ENCODE measurements around the gene COX5B.
A peak's percentile ranks its signal among the peaks of the same experiment; 100 is the strongest.
"Not testable (repeated sequence)": the region's sequence is repeated elsewhere in the genome, so short reads cannot be mapped to it uniquely, and the experiment has no call there.

COX5B gene

DNA sequence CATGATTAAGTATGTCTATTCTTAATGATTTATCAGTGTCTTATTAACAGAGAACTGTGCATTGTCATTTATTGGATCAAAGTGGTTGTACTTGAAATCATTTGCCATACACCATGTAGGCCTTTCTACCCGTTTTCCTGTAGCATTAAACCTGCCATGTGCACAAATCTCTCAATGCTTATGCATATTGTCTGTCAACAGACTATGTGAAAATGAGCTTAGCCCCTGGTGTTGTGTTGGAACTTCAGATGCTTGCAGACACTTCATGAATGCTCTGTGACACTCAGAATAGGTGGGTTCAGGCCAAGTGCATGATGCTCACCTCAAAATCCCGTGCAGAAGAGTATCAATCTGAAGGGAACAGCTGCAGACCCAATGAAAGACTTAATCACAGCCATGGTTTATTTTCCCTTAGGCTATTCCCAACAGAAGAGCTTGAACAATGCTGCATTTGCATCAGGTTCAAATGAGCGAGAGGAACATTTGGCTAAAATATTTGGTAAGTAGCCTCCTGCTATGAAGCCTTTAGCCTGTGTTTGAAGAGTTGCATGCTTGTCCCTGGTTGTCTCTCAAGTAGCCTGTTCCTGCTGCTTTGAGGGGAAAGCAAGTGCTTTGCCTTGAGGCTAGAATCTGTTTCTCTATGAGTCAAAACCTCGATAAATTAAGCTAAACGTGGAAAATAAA, 29.7 kb downstream of the COX5B start:
- no peak for DNase-seq

DNA sequence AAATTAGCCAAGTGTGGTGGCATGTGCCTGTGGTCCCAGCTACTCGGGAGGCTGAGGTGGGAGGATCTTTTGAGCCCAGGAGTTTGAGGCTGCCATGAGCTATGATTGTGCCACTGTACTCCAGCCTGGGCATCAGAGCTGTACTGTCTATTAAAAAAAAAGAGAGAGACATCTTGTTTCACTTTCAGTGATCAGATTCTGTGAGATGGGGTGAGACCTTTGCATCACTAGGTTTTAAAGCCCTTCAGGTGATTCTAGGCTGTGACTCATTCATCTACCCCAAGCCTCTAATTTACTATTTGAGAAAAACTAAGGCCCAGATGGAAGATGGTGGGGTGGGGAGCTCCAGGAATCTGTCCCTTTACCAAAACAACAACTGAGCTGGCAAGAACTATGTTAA, 30.8 kb downstream of the COX5B start:
- DNase-seq = no peak

DNA sequence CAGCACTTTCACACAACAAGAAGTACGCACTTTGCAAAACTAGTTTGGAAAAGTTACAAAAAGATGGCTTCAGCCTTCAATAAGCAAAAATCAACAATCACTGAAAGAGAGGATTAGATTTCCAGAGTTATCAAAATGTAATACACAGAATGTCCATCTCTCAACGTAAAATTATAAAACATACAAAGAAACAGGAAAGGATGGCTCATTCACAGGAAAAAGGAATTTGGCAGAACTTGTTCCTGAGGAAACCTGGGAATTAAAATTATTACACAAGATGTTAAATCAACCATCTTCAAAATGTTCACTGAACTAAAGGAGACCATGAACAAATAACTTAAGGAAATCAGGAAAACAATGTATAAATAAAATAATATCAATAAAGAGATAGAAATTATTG, 31.6 kb downstream of the COX5B start:
- DNase-seq = no peak

DNA sequence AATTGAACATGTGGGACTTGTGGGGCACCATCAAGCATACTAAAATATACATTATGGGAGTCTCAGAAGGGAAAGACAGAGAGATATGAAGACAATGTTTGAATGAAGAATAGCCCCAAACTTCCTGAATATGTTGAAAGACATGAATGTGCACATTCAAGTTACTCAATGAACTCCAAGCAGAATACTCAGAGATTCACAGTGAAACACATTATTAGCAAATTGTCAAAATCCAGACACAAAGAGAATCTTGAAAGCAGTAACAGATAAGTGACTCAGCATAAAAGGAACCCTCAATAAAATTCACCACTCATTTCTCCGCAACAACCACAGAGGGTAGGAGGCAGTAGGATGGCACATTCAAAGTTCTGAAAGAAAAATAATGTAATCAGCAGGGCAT, 32.4 kb downstream of the COX5B start:
- DNase-seq = no peak

DNA sequence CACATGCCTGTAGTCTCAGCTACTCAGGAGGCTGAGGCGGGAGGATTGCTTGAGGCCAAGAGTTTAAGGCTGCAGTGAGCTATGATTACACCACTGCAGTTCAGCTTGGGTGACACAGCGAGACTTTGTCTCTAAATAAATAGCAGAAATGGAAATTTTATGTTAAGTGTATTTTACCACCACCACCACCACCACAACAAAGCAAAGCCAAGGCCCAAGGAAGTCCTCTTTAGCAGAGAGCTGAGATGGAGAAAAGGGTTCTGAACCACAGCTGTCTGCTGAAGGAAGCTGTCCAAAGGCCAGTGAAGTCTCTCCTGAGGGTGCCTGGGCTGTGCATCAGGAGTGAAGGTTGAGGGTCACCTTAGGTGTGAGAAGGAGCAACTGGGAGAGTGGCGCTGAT, 41.4 kb downstream of the COX5B start:
- not testable (repeated sequence) for DNase-seq

DNA sequence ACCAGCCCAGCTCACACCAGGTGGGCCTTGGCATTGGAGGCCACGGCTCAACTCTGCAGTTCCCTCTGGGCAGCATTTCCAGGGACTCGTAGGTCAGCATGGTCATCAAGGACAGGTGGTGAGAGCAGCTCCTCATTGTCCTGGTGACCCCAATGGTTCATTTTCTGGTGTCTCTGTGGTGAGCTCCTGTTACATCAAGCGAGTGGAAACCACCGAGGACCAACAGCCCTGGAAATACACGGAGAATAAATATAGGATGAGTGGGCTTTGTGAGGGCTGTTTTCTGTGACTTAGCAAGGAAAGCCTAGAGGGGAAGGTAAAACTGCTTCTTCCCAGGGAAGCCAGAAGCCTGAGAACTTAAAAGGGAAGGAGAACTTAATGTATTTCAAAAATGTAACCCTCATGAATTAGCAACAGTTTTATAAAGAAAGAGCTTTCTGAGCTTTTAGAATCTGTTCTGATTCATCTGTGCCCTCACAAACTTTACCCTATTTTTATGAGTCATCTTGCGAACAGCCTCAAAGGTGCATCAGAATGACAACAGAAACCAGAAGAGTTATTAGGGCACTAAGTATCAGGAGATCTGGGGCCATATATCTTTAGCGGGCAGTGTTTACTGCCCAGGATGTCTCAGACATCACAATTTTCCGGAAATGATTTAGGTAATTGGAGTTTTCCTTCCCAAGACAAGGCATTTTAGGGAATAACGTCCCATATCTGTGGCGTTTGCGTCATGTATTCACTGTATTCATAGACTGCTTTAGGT, 42.4 kb downstream of the COX5B start:
- no peak for DNase-seq

DNA sequence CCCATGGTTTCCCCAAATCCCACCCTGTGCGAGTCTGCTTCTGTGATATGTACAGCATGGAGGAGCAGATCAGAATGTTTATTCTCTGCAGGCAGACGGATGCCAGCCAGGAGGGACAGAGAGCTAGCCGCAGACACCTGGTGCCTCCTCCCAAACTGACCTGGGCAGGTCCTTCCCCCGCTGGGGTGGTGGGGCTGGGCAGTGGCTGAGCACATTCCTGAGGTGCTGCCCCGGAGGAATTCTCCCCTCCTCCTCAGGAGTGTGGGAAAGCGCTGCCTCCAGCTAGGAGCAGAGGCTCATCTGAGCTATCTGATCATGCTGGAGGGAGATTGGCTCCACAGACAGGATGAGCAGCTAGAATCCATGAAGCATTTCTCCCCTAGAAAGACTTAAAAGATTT, 45.3 kb downstream of the COX5B start:
- DNase-seq = no peak

DNA sequence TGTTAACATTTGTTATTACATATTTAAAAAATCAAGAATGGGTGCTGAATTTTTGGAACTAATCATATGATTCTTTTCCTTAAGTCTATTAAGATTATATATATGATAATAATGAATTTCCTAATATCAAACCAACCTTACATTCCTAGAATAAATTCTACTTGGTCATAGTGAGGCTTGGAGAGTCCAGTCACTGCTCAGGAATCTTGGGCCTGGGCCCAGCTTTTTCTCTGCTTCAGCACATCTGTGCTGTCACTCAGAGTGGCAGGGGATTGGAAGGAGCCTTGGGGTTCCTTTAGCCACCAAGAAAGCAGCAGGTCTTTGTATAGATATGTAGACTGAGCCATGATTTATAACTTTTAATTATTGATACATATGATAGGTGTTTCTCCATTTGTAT, 47.6 kb downstream of the COX5B start:
- DNase-seq = no peak

DNA sequence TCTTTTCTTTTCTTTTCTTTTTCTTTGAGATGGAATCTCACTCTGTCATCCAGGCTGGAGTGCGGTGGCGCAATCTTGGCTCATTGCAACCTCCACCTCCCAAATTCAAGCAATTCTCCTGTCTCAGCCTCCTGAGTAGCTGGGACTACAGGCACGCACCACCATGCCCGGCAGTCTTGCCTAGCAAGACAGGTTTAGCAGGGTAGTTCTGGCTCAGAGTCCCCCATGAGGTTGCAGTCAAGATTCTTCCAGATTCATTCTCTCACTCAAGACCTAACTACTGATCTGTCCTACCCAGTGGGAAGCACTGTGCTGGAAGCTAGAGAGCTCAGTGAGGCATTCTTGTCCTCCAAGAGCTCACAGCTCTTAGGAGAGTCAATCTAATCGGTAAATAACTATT, 49.9 kb downstream of the COX5B start:
- no peak for DNase-seq

DNA sequence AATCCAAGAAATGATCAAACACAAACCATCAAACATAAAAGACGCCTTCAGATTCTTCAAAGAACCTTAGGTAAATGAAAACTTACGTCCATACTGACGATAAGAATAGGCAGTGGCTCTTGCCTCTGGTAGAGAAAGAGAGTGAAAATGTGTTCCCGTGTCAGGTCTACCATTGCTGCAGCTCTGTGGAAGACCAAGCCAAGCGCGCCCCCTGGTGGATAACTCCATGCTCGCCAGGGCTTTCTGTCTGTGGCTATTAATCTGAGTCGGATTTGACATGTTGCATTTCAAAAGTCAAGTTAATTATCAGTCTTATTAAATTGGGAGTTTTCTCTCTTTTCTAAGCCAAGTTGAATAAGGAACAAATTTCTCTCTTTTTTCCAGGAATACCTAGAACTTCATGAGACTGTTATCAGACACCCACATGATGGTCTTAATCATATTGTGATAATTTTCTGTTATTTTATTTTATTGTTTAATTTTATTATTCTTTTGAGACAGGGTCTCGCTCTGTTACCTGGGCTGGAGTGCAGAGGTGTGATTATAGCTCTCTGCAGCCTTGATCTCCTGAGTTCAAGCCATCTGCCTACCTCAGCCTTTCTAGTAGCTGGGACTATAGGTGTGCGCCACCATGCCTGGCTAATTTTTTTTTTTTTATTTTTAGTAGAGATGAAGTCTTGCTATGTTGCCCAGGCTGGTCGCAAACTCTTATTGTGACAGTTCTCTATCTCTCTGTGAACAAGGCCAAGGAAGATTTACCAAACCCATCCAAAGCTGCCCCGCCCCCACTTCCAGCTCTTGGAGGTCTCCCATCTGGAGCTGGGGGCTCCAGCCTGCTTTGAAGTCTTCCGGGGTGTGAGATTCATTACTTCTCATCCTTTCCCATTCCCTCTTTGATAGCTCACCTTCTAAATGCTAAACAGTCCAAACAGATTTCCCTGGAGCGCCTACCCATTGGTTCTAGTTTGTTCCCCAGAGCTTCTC, 51.7 kb downstream of the COX5B start:
- peak; percentile 92 for DNase-seq
